Measurements from ENCODE around the gene FOSL2. TPM values are rescaled to one million over a fixed set of nuclear protein-coding genes. Genes with fewer than 3 reads are reported as not detected.

FOSL2 gene
- total and polyA plus RNA-seq, 10 of the 15 experiments (the other 5 are each of a cell fraction or from before 2014, with no cell fraction given): 0.05 to 1.3 (median 0.34) TPM

DNA sequence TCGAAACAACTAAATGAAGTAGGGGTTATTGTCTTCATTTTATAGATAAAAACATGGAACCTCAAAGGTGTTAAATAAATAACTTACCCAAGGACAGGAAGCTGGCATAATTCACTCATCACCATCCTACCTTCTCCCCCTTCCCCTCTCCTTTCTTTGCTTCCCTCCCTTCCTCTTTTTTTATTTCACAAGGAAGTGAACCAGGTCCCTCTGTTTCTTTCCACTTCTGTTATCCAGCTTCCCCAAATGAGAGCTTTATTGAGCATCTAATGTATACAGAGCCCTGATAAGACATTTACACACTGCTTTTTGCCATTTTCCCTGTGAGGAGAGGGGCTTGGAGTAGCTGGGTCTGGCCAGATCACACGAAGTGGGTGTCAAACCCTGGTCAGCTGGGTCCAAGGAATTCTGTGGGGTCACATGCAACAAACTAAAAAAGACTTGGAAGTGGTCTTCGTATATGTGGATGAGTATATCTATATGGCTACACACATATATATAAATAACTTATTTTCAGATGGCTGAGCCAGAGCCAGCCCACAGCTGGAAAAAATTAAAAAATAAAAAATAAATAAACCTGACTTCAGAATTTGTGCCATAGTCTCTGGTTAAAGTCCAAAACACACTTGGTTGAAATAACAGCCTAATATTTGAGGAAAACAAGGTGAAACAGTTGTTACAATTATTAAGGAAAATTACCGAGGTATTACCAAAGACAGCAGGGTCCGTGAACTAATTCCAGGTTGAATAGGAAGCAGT, 49.3 kb upstream of the FOSL2 start:
- H3K27ac ChIP-seq (ENCODE audit: control insufficient read depth, insufficient read depth): no peak overlapping the region
- intact Hi-C loops (cut with micrococcal nuclease; ENCODE audit: unreplicated experiment) (no loop called here), in situ Hi-C loops (cut with MboI) (no loop called here)
- DNase-seq (ENCODE audit: low read depth, low spot score) (no peak), FAIRE-seq (no peak), ATAC-seq (no peak)
- ChIA-PET SMC1A (ENCODE audit: uncharacterized antibody, unreplicated experiment) (no interaction called here), POLR2A (interaction anchor here (0.6 kb wide), 1 partner anchor 216 kb away, joined by 3 read pairs; no protein-coding TSS in a partner anchor), CTCF (no interaction called here), RAD21 (ENCODE audit: unreplicated experiment) (no interaction called here)
- H3K9ac ChIP-seq (ENCODE audit: control insufficient read depth, insufficient read depth, low read length): no peak overlapping the region
- no peaks in the 10 kb centered on the region for H4K20me1 ChIP-seq (ENCODE audit: control insufficient read depth, insufficient read depth)
- H3K4me1 ChIP-seq (ENCODE audit: control insufficient read depth, insufficient read depth, low read length): no peaks in the 10 kb centered on the region
- TF ChIP-seq ZZZ3 (IDR thresholded peaks at IDR 0.05; ENCODE audit: control insufficient read depth, insufficient read length, low read depth) (no peak), POLR2AphosphoS5 (IDR thresholded peaks at IDR 0.05; ENCODE audit: low read length) (no peak), HCFC1 (IDR thresholded peaks at IDR 0.05; ENCODE audit: low read length) (no peak), HDAC6 (IDR thresholded peaks at IDR 0.05; ENCODE audit: unreplicated experiment) (no peak), MTA2 (IDR thresholded peaks at IDR 0.05; ENCODE audit: low read depth) (no peak), BRCA1 (IDR thresholded peaks at IDR 0.05; ENCODE audit: low read depth, low read length) (no peak), POLR2A (IDR thresholded peaks at IDR 0.05; ENCODE audit: low read depth, low read length) (no peak), BACH1 (IDR thresholded peaks at IDR 0.05; ENCODE audit: borderline replicate concordance) (no peak), NRF1 (conservative IDR thresholded peaks at IDR 0.05; ENCODE audit: low read depth, low read length) (no peak), NBN (IDR thresholded peaks at IDR 0.05) (no peak), ASH2L (IDR thresholded peaks at IDR 0.05; ENCODE audit: borderline replicate concordance, low read depth) (no peak), CEBPB (IDR thresholded peaks at IDR 0.05; ENCODE audit: borderline replicate concordance in 1 of 2, low read depth in 2 of 2, low read length in 2 of 2) (no peak), NFYA (IDR thresholded peaks at IDR 0.05; ENCODE audit: borderline replicate concordance, low read depth, low read length) (no peak)
- TF ChIP-seq, protein P1, sequence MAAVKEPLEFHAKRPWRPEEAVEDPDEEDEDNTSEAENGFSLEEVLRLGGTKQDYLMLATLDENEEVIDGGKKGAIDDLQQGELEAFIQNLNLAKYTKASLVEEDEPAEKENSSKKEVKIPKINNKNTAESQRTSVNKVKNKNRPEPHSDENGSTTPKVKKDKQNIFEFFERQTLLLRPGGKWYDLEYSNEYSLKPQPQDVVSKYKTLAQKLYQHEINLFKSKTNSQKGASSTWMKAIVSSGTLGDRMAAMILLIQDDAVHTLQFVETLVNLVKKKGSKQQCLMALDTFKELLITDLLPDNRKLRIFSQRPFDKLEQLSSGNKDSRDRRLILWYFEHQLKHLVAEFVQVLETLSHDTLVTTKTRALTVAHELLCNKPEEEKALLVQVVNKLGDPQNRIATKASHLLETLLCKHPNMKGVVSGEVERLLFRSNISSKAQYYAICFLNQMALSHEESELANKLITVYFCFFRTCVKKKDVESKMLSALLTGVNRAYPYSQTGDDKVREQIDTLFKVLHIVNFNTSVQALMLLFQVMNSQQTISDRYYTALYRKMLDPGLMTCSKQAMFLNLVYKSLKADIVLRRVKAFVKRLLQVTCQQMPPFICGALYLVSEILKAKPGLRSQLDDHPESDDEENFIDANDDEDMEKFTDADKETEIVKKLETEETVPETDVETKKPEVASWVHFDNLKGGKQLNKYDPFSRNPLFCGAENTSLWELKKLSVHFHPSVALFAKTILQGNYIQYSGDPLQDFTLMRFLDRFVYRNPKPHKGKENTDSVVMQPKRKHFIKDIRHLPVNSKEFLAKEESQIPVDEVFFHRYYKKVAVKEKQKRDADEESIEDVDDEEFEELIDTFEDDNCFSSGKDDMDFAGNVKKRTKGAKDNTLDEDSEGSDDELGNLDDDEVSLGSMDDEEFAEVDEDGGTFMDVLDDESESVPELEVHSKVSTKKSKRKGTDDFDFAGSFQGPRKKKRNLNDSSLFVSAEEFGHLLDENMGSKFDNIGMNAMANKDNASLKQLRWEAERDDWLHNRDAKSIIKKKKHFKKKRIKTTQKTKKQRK (IDR thresholded peaks at IDR 0.05; ENCODE audit: low read depth, low read length): no peak
- no TSS peak for BruUV-seq (replicated peaks)
- no peaks in the 10 kb centered on the region for H3K27me3 ChIP-seq (replicated peaks in 1 of 2; ENCODE audit: control insufficient read depth in 2 of 2, insufficient read depth in 2 of 2, low read length in 1 of 2)
- H2AFZ ChIP-seq (ENCODE audit: control insufficient read depth, low read depth, low read length): no peak overlapping the region
- no peaks in the 10 kb centered on the region for H3K36me3 ChIP-seq (ENCODE audit: control insufficient read depth in 2 of 2, insufficient read depth in 2 of 2, low read length in 1 of 2)
- 57% methylated on average over 5 of the region's 5 CpGs for WGBS (ENCODE audit: insufficient coverage, insufficient replicate concordance, low lambda C conversion rate, missing lambda C conversion rate)
- no peak overlapping the region for H3K4me3 ChIP-seq
- no peaks in the 10 kb centered on the region for H3K9me3 ChIP-seq (replicated peaks; ENCODE audit: control insufficient read depth, insufficient read depth, low read length)
- no peaks in the 10 kb centered on the region for H3K79me2 ChIP-seq (ENCODE audit: control insufficient read depth, insufficient read depth, low read length)
- H3K4me2 ChIP-seq (ENCODE audit: control insufficient read depth, insufficient read depth): no peak overlapping the region

All from GM12878 (cell line).